ENCODE measurements around the gene PRR5.

Gene PRR5

GRCh38 chr22:44703255-44703870 lies 1.4 kb downstream of the PRR5 start:
- DNase-seq (ENCODE audit: low read depth, low spot score), result no peak
- Histone ChIP-seq H3K4me3 (peak overlapping the region; percentile 85), H3K9me3 (ENCODE audit: low read depth, low read length) (no peaks in the 10 kb centered on the region), H3K9ac (ENCODE audit: insufficient read length) (no peak overlapping the region), H3K36me3 (ENCODE audit: insufficient read depth, low read length) (no peaks in the 10 kb centered on the region), H3K27ac (no peak overlapping the region)
- TF ChIP-seq FOXP2 (optimal IDR thresholded peaks at IDR 0.05; ENCODE audit: control extremely low read depth, extremely low read length, insufficient read depth) (no peak), EZH2 (IDR thresholded peaks at IDR 0.05) (no peak), POLR2AphosphoS5 (IDR thresholded peaks at IDR 0.05; ENCODE audit: borderline replicate concordance, low read depth, low read length) (no peak)

- no peak overlapping the region for H3K4me3 ChIP-seq
- H3K27ac ChIP-seq, result no peak overlapping the region
- no peaks in the 10 kb centered on the region for H3K9me3 ChIP-seq (ENCODE audit: low read depth, low read length)
- no peaks in the 10 kb centered on the region for H3K36me3 ChIP-seq (ENCODE audit: insufficient read depth, low read length)
- no peak overlapping the region for H3K9ac ChIP-seq (ENCODE audit: insufficient read length)
- TF ChIP-seq FOXP2 (optimal IDR thresholded peaks at IDR 0.05; ENCODE audit: control extremely low read depth, extremely low read length, insufficient read depth) (no peak), EZH2 (IDR thresholded peaks at IDR 0.05) (no peak), POLR2AphosphoS5 (IDR thresholded peaks at IDR 0.05; ENCODE audit: borderline replicate concordance, low read depth, low read length) (no peak)
- DNase-seq (ENCODE audit: low read depth, low spot score), result no peak
Measured at GRCh38 chr22:44704159-44705021, 2.4 kb downstream of the PRR5 start.

DNA sequence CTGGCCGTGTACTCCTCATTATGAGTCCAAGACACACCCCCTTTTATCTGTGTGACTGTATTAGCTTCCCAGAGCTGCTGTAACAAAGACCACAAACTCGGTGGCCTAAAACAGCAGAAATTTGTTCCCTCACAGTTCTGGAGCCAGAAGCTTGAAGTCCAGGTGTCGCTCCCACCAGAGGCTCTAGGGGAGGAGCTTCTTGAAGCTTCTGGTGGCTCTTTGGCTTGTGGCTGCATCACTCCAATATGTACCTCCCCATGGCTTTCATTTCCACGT lies 3.0 kb downstream of the PRR5 start:
- no peaks in the 10 kb centered on the region for H3K36me3 ChIP-seq (ENCODE audit: insufficient read depth, low read length)
- no peak overlapping the region for H3K27ac ChIP-seq
- H3K9ac ChIP-seq (ENCODE audit: insufficient read length), result no peak overlapping the region
- no peak for TF ChIP-seq POLR2AphosphoS5 (IDR thresholded peaks at IDR 0.05; ENCODE audit: borderline replicate concordance, low read depth, low read length)
- TF ChIP-seq FOXP2 (optimal IDR thresholded peaks at IDR 0.05; ENCODE audit: control extremely low read depth, extremely low read length, insufficient read depth), result no peak
- TF ChIP-seq EZH2 (IDR thresholded peaks at IDR 0.05), result no peak
- no peaks in the 10 kb centered on the region for H3K9me3 ChIP-seq (ENCODE audit: low read depth, low read length)
- no peak for DNase-seq (ENCODE audit: low read depth, low spot score)
- H3K4me3 ChIP-seq, result no peak overlapping the region

GRCh38 chr22:44706488-44706887 lies 4.5 kb downstream of the PRR5 start:
- no peaks in the 10 kb centered on the region for H3K9me3 ChIP-seq (ENCODE audit: low read depth, low read length)
- H3K9ac ChIP-seq (ENCODE audit: insufficient read length), result no peak overlapping the region
- H3K27ac ChIP-seq, result no peak overlapping the region
- DNase-seq (ENCODE audit: low read depth, low spot score), result no peak
- H3K4me3 ChIP-seq, result no peak overlapping the region
- H3K36me3 ChIP-seq (ENCODE audit: insufficient read depth, low read length), result no peaks in the 10 kb centered on the region
- TF ChIP-seq EZH2 (IDR thresholded peaks at IDR 0.05), result no peak
- no peak for TF ChIP-seq POLR2AphosphoS5 (IDR thresholded peaks at IDR 0.05; ENCODE audit: borderline replicate concordance, low read depth, low read length)
- no peak for TF ChIP-seq FOXP2 (optimal IDR thresholded peaks at IDR 0.05; ENCODE audit: control extremely low read depth, extremely low read length, insufficient read depth)

DNA sequence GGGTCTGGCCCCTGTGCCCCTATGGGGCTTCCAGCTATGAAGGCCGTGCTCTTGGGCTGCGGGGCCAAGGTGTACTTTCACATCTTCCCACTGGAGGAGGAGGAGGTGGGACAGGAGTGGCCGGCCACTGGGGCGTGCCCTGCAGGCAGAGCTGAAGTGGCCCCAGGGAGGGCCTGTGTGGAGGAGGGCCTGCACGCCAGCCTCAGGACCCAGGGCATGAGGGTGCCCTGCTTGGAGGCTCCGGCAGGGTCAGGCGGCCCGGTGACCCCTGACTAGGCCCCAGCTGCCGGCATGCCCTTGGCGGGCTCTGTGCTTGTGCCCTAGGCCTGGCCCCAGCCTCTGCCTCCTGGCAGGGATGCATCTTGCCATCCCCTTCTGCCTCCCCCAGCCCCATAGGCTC lies 5.2 kb downstream of the PRR5 start:
- H3K9ac ChIP-seq (ENCODE audit: insufficient read length), result no peak overlapping the region
- TF ChIP-seq EZH2 (IDR thresholded peaks at IDR 0.05) (no peak), POLR2AphosphoS5 (IDR thresholded peaks at IDR 0.05; ENCODE audit: borderline replicate concordance, low read depth, low read length) (no peak), FOXP2 (optimal IDR thresholded peaks at IDR 0.05; ENCODE audit: control extremely low read depth, extremely low read length, insufficient read depth) (no peak)
- H3K4me3 ChIP-seq, result no peak overlapping the region
- no peaks in the 10 kb centered on the region for H3K36me3 ChIP-seq (ENCODE audit: insufficient read depth, low read length)
- H3K9me3 ChIP-seq (ENCODE audit: low read depth, low read length), result no peaks in the 10 kb centered on the region
- no peak for DNase-seq (ENCODE audit: low read depth, low spot score)
- H3K27ac ChIP-seq, result no peak overlapping the region

DNA sequence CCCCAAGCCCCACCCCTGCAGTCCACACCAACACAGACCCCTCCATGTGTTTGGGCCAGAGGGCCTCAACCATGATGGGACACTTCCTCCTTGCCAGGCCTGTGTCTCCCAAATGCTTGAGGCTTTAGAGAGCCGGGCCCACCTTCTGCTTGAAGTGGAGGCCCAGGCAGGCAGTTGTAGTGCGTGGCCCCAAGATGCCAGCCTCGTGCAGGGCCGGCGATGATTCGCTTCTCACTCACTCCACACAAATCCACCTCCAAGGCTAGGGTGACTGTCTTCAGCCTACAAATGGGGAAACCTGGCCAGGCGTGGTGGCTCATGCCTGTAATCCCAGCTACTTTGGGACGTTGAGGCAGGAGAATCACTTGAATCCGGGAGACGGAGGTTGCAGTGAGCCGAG lies 5.7 kb downstream of the PRR5 start:
- no peak for TF ChIP-seq EZH2 (IDR thresholded peaks at IDR 0.05)
- no peak for TF ChIP-seq POLR2AphosphoS5 (IDR thresholded peaks at IDR 0.05; ENCODE audit: borderline replicate concordance, low read depth, low read length)
- TF ChIP-seq FOXP2 (optimal IDR thresholded peaks at IDR 0.05; ENCODE audit: control extremely low read depth, extremely low read length, insufficient read depth), result no peak
- no peaks in the 10 kb centered on the region for H3K36me3 ChIP-seq (ENCODE audit: insufficient read depth, low read length)
- no peak overlapping the region for H3K9ac ChIP-seq (ENCODE audit: insufficient read length)
- H3K27ac ChIP-seq, result no peak overlapping the region
- H3K9me3 ChIP-seq (ENCODE audit: low read depth, low read length), result no peaks in the 10 kb centered on the region
- DNase-seq (ENCODE audit: low read depth, low spot score), result no peak
- no peak overlapping the region for H3K4me3 ChIP-seq

DNA sequence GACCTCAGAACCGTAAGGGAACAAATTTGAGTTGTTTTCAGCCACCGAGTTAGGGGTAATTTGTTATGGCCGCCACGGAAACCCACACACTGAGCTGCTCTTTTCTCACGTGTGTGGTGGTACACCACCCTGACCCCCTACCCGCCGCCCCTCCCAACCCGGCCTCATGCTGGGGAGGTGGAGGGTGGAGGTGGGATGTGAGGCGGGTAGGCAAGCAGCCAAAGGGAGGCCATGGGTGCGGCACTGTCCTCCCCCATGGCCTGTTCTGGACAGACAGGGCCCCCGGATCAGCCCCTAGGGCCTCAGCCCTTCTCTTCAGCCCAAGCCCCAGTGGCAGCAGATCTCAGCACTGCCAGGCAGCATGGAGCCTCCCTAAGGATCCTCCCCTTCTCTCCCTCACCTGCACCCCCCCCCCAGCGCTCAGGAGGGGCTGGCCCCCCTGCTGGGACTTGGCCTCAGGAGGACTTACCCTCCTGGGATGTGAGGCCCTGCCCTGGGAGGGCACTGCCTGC lies 7.9 kb downstream of the PRR5 start:
- Histone ChIP-seq H3K4me3 (no peak overlapping the region), H3K27ac (no peak overlapping the region), H3K9me3 (ENCODE audit: low read depth, low read length) (no peaks in the 10 kb centered on the region), H3K36me3 (ENCODE audit: insufficient read depth, low read length) (no peaks in the 10 kb centered on the region), H3K9ac (ENCODE audit: insufficient read length) (no peak overlapping the region)
- DNase-seq (ENCODE audit: low read depth, low spot score), result no peak
- no peak for TF ChIP-seq EZH2 (IDR thresholded peaks at IDR 0.05)

- no peak for DNase-seq (ENCODE audit: low read depth, low spot score)
- Histone ChIP-seq H3K9me3 (ENCODE audit: low read depth, low read length) (no peaks in the 10 kb centered on the region), H3K4me3 (no peak overlapping the region), H3K9ac (ENCODE audit: insufficient read length) (no peak overlapping the region), H3K27ac (no peak overlapping the region), H3K36me3 (ENCODE audit: insufficient read depth, low read length) (no peaks in the 10 kb centered on the region)
- TF ChIP-seq FOXP2 (optimal IDR thresholded peaks at IDR 0.05; ENCODE audit: control extremely low read depth, extremely low read length, insufficient read depth), result no peak
- TF ChIP-seq POLR2AphosphoS5 (IDR thresholded peaks at IDR 0.05; ENCODE audit: borderline replicate concordance, low read depth, low read length), result no peak
- no peak for TF ChIP-seq EZH2 (IDR thresholded peaks at IDR 0.05)
Measured at GRCh38 chr22:44710474-44711240, 8.7 kb downstream of the PRR5 start.
